T47D (cell line): ENCODE results near the gene BBOF1.

Experiments used
- DNase-seq, 2 experiments: peaks; one replicate each; pipeline versions ENCODE4 v3.0.0 to v3.0.0-alpha.2; 2011 to 2012; ENCODE audit warnings: low read depth in 1 of 2, low spot score in 1 of 2
- JUND ChIP-seq: IDR thresholded peaks from 2 replicates; pipeline ENCODE4 v1.6.1; 2012; ENCODE audit warnings: low read depth
- in situ Hi-C: cut with HindIII; loops from 2 replicates; pipeline ENCODE4 v1.10.0; 2016; ENCODE audit warnings: low sequenced_read_pairs, low pct_unique_long_range_greater_than_20kb

Gene BBOF1

GRCh38 chr14:74042296-74042695 is 23.1 kb downstream of the BBOF1 start:
- no peak for TF ChIP-seq JUND
- in situ Hi-C loops = no loop called here
- no peak for DNase-seq

GRCh38 chr14:74045522-74045921 is 26.4 kb downstream of the BBOF1 start:
- TF ChIP-seq JUND = no peak
- in situ Hi-C loops = no loop called here
- no peak for DNase-seq

- no peak for DNase-seq
- in situ Hi-C loops = no loop called here
- TF ChIP-seq JUND = no peak
These were observed 29.1 kb downstream of the BBOF1 start for GRCh38 chr14:74048281-74048680.

DNA sequence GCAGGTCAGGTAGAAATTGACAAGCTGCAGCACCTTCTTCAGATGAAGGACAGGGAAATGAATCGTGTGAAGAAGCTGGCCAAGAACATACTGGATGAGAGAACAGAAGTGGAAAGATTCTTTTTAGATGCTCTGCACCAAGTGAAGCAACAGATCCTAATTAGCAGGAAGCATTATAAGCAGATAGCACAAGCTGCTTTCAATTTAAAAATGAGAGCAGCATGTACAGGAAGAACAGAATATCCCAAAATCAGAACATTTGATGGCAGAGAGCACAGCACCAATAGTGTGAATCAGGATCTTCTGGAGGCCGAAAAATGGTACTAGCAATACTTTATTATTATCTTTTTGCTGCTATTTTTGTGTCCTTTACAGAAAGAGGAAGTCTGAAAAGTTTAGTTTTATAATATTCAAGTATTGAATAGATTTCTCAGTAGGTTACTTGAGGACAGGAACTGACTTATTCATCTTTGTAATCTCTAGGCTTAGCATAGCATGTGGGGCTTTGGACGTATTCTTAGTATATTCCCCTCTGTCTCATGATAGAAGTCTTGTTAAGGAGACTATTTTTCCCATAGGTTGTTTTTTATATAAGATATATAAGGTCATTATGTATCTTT is 30.8 kb downstream of the BBOF1 start:
- in situ Hi-C loops = no loop called here
- no peak for DNase-seq
- TF ChIP-seq JUND = no peak

DNA sequence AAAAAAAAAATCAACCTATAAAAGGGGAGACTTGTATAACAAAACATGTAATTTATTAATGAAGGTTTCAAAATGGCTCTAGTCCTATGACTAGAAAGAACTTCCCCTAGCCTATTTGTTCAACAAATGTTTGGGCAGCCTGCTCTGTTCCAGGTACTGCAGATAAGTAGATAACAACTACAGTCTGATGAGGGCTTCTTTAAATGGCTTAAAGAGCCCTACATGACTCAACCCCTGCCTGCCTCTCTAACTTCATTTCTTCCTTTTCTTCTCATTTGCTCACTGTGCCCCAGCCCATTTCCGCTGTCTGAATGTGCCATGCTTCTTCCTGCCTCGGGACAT is 43.6 kb downstream of the BBOF1 start:
- TF ChIP-seq JUND = no peak
- in situ Hi-C loops = no loop called here
- peak in 1 of 2 experiments; percentile 12 for DNase-seq

GRCh38 chr14:74064426-74064825 is 45.3 kb downstream of the BBOF1 start:
- no peak for DNase-seq
- TF ChIP-seq JUND = no peak
- in situ Hi-C loops = no loop called here

DNA sequence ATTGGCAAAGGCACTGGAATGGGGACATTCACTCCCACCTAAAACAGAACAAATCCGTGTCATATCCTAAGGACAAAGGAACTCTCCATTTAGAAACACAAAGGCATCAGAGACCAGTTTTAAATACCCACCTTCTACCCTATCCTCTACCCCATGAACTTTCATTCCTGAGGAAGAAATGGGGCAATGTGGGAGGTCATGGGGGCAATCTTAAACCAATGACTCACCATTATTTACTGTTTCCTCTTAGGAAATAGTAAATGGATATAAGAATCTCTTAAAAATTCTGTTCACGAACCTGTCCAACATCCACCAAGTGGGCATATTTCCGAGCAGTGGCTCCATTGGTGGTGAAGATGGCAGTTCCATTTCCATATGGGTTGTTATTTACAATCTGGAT is 45.7 kb downstream of the BBOF1 start:
- in situ Hi-C loops = no loop called here
- DNase-seq = no peak
- no peak for TF ChIP-seq JUND

DNA sequence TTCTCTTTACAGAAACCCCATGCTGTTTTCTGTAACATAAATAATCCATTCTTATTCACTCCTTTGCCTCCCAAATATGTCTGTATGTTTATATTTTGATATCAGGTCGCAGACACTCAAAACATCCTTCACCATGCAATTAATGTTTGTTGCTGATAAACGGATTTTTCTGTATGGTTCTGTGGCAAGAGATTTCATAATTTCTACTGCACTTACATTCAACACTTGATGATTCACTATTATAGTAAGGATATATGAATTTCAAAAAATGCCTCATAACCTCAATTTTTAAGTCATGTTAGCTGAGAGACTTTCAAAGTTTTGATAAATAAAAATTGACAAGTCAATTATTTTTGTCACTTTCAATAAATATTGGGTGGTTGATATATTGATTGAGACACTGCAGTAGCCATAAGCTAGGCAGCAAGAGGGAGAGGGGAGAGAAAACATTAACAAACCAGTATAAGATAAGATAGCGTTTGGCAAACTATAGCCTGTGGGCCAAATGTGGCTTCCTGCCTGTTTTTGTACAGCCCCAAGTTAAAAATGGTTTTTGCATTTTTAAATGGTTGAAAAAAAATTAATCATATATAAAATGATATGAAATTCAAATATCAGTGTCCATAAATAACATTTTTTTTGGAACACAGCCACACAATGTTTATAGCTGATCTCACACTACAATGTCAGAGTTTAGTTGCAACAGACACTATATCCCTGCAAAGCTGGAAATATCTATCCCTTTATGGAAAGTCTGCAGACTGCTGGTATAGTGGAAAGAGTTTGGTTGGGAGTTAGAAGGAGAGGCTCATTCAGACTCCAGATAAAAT is 46.8 kb downstream of the BBOF1 start:
- DNase-seq = no peak
- in situ Hi-C loops = no loop called here

GRCh38 chr14:74077401-74077800 is 58.3 kb downstream of the BBOF1 start:
- in situ Hi-C loops = no loop called here
- TF ChIP-seq JUND = no peak
- DNase-seq = no peak

More for the DNA sequence above, 46.8 kb downstream of the BBOF1 start:
- TF ChIP-seq JUND = no peak

GRCh38 chr14:74080820-74081460 is 61.8 kb downstream of the BBOF1 start:
- no peak for DNase-seq
- no peak for TF ChIP-seq JUND
- in situ Hi-C loops = no loop called here

GRCh38 chr14:74081491-74081890 is 62.3 kb downstream of the BBOF1 start:
- in situ Hi-C loops = no loop called here
- TF ChIP-seq JUND = no peak
- DNase-seq = no peak

- no peak for TF ChIP-seq JUND
These were observed 64.0 kb downstream of the BBOF1 start for GRCh38 chr14:74083161-74083560.

GRCh38 chr14:74083784-74084276 is 64.7 kb downstream of the BBOF1 start:
- DNase-seq = no peak
- TF ChIP-seq JUND = no peak
- in situ Hi-C loops = no loop called here

More at GRCh38 chr14:74083161-74083560, 64.0 kb downstream of the BBOF1 start:
- no peak for DNase-seq
- in situ Hi-C loops = no loop called here
